Nephron (organoid): ENCODE data around the gene DPP8.

Source experiments
- H3K27ac Mint-ChIP-seq, 3 experiments: 2 replicates each; pipeline ENCODE4 v1.8.0; 2020; ENCODE audit warnings: mixed read lengths in 3 of 3, mild to moderate bottlenecking in 2 of 3, moderate library complexity in 1 of 3
- H3K27me3 Mint-ChIP-seq: 2 replicates; pipeline ENCODE4 v1.8.0; 2021; ENCODE audit warnings: low read depth, mild to moderate bottlenecking, moderate library complexity, mixed read lengths
- H3K36me3 Mint-ChIP-seq: 2 replicates; pipeline ENCODE4 v1.8.0; 2020; ENCODE audit warnings: low read depth, mixed read lengths
- H3K4me1 Mint-ChIP-seq: 2 replicates; pipeline ENCODE4 v1.8.0; 2020; ENCODE audit warnings: mixed read lengths
- H3K4me3 Mint-ChIP-seq, 3 experiments: 2 replicates each; pipeline ENCODE4 v1.8.0; 2020; ENCODE audit warnings: mild to moderate bottlenecking in 3 of 3, mixed read lengths in 3 of 3, moderate library complexity in 2 of 3
- H3K9me3 Mint-ChIP-seq: 2 replicates; pipeline ENCODE4 v1.8.0; 2020; ENCODE audit warnings: mixed read lengths
- TF ChIP-seq, protein P1 (sequence below), 3 experiments: fragments of 200-600 bp; sonication (generic); IDR thresholded peaks; one replicate each; pipeline ENCODE4 v1.5.0; 2021; ENCODE audit warnings: antibody characterized with exemption in 3 of 3; ENCODE audit not compliant: unreplicated experiment in 3 of 3

Gene DPP8

DNA sequence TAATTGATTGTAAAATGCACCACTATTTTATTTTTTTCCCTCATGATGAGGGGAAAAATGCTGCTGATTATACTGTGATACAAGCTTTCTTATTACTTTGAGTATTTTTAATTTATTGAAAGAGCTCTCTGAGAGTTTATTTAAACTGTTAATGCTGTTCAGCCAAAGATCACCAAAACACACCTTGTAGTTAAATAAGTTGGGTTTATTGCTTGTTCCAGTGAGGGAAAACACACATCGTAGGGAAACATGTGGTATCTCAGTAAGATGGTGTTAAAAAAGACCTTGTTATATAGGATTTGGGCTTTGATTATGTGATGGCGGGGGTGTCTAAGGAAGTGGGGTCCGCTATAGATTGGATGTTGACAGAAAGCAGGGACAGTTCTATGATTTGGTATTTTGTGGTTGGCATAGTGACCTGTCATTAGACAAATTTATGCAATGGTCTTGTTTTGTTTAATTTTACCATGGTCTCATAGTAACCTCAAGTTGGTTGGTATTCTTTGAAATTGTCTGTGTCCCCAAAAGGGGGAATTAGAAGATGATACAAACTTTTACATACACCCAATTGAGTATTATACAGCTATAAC lies 23.8 kb upstream of the DPP8 start:
- Mint-ChIP-seq H3K36me3 (peaks cover 18% of the 10 kb centered on the region), H3K9me3 (no peaks in the 10 kb centered on the region), H3K27me3 (no peaks in the 10 kb centered on the region), H3K4me3 (no peak overlapping the region), H3K27ac (no peak overlapping the region), H3K4me1 (no peaks in the 10 kb centered on the region)
- TF ChIP-seq, protein P1, sequence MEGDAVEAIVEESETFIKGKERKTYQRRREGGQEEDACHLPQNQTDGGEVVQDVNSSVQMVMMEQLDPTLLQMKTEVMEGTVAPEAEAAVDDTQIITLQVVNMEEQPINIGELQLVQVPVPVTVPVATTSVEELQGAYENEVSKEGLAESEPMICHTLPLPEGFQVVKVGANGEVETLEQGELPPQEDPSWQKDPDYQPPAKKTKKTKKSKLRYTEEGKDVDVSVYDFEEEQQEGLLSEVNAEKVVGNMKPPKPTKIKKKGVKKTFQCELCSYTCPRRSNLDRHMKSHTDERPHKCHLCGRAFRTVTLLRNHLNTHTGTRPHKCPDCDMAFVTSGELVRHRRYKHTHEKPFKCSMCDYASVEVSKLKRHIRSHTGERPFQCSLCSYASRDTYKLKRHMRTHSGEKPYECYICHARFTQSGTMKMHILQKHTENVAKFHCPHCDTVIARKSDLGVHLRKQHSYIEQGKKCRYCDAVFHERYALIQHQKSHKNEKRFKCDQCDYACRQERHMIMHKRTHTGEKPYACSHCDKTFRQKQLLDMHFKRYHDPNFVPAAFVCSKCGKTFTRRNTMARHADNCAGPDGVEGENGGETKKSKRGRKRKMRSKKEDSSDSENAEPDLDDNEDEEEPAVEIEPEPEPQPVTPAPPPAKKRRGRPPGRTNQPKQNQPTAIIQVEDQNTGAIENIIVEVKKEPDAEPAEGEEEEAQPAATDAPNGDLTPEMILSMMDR (IDR thresholded peaks at IDR 0.05; ENCODE audit: unreplicated experiment in 3 of 3) = no peak

DNA sequence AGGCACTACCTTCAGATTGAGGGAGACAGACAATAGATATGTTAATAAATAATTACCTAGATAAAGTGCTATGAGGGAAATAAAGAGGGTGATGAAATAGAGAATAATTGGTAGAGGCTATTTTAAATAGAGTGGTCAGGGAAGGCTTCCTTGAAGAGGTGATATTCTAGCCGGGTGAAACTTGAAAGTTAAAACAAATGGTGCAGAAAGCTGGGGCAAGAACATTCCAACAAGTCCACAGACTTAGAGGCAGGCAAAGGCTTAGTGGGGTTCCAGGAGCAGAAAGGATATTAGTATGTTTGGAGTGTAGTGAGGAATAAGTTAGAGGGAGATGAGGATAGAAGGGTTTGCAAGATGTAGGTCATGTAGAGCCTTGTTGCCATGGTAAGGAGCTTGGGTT lies 22.8 kb upstream of the DPP8 start:
- Mint-ChIP-seq H3K36me3 (peaks cover 22% of the 10 kb centered on the region), H3K9me3 (no peaks in the 10 kb centered on the region), H3K4me3 (no peak overlapping the region), H3K27me3 (no peaks in the 10 kb centered on the region), H3K27ac (no peak overlapping the region), H3K4me1 (no peaks in the 10 kb centered on the region)
- TF ChIP-seq, protein P1 (IDR thresholded peaks at IDR 0.05; ENCODE audit: unreplicated experiment in 3 of 3) = no peak

DNA sequence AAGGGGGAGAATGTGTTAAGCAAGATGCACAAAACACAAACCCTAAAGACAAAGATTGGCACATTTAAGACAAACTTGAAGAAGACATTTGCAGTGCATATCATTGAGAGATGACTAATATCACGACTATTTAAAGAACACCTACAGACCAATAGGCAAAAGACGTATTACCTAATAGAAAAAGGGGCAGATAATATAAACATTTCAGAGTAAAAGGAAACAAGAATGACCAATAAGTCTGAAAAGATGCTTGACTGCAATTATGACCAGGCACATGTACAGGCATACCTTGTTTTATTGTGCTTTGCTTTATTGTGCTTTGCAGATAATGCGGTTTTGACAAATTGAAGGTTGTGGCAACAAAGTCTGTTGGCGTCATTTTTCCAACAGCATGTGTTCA lies 17.7 kb upstream of the DPP8 start:
- H3K4me3 Mint-ChIP-seq = no peak overlapping the region

DNA sequence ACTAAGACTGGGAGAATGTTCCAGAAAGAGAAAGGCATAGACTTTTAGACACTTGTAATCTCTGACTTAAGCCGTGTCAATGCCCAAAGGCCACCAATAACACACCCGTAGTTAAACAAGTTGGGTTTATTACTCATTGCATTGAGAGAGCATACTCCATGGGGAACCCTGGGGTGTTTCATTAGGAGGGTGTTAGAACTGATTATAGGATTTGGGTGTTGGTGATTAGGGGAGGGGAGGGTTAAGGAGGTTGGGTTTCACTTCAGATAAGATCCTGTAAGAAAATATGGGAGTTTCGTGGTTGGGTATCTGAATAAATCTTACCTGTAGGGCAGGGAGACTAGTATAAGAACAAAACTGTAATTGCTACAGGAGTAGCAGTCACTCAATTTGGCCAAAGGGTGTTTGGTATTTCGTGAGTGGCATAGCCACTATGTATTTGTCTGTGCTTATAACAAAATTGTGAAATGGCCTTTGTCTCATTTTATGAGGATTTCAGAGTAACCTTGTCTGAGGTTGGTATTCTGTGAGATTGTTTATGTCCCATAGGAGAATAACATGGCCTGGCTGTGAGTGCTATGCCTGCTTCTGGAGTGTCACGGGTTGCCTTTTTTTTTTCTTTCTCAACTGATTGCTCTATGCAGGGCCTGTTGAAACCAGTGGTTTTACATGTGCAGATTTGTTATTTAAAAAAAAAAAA lies 15.7 kb upstream of the DPP8 start:
- H3K27ac Mint-ChIP-seq = peak overlapping the region; percentile 58 to 86 (median 86)
- no peaks in the 10 kb centered on the region for H3K27me3 Mint-ChIP-seq
- H3K4me1 Mint-ChIP-seq = peaks cover 35% of the 10 kb centered on the region
- peak overlapping the region; percentile 62 to 75 (median 68) for H3K4me3 Mint-ChIP-seq
- TF ChIP-seq, protein P1 (IDR thresholded peaks at IDR 0.05; ENCODE audit: unreplicated experiment in 3 of 3) = no peak
- H3K36me3 Mint-ChIP-seq = peaks cover 22% of the 10 kb centered on the region
- H3K9me3 Mint-ChIP-seq = no peaks in the 10 kb centered on the region

More for the DNA sequence above, 17.7 kb upstream of the DPP8 start:
- Mint-ChIP-seq H3K4me1 (peaks cover 29% of the 10 kb centered on the region), H3K27ac (no peak overlapping the region), H3K9me3 (no peaks in the 10 kb centered on the region), H3K36me3 (peaks cover 24% of the 10 kb centered on the region), H3K27me3 (no peaks in the 10 kb centered on the region)
- TF ChIP-seq, protein P1 (IDR thresholded peaks at IDR 0.05; ENCODE audit: unreplicated experiment in 3 of 3) = no peak

DNA sequence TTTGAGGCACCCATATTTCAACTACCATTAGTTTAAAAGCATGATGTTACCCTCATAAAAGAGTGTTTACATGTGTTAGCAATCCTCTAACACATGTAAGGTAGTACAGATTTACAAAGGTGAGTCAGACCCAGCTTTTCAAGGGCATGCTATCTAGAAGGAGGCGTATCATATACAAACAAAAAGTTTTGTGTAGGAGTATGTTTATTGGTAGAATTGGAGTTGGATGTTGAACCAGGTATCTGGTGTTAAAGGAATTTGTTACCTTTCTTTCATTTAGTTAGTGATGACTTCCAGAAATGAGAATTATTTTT lies 15.2 kb upstream of the DPP8 start:
- TF ChIP-seq, protein P1 (IDR thresholded peaks at IDR 0.05; ENCODE audit: unreplicated experiment in 3 of 3) = no peak
- peak overlapping the region; percentile 50 to 75 (median 73) for H3K4me3 Mint-ChIP-seq
- H3K4me1 Mint-ChIP-seq = peaks cover 35% of the 10 kb centered on the region
- peak overlapping the region; percentile 58 to 86 (median 86) for H3K27ac Mint-ChIP-seq
- H3K36me3 Mint-ChIP-seq = peaks cover 18% of the 10 kb centered on the region
- H3K9me3 Mint-ChIP-seq = no peaks in the 10 kb centered on the region
- no peaks in the 10 kb centered on the region for H3K27me3 Mint-ChIP-seq
